ENCODE data around the gene SDR39U1.
"Not testable (repeated sequence)": the region's sequence is repeated elsewhere in the genome, so short reads cannot be mapped to it uniquely, and the experiment has no call there.

Gene SDR39U1

DNA sequence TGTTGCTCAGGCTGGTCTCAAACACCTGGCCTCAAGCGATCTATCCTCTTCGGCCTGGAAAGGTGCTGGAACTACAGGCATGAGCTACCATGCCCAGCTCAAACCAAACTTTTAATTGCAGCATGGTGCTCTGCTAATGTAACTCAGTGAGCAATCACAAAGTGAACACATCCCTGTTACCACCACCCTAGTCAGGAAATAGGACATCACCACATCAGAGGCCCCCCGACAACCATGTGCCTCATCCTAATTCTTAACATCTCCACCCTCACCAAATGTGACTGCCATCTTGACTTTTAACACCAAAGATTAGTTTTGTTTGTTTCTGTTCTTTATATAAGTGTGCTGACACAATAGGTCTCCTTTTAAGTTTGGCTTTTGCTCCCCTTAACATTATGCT lies 22.8 kb upstream of the SDR39U1 start:
- Histone ChIP-seq H3K36me3 (ENCODE audit: insufficient read depth, low read length) (no peaks in the 10 kb centered on the region), H3K4me3 (ENCODE audit: low read depth in 1 of 2, low read length in 2 of 2) (no peak overlapping the region), H3K27me3 (ENCODE audit: control insufficient read depth in 1 of 2, insufficient read depth in 2 of 2, low read length in 2 of 2) (no peaks in the 10 kb centered on the region), H3K4me1 (ENCODE audit: insufficient read depth, low read length) (no peaks in the 10 kb centered on the region), H3K27ac (ENCODE audit: low read depth, low read length) (no peak overlapping the region), H3K9me3 (ENCODE audit: low read length) (no peaks in the 10 kb centered on the region), H3K9ac (ENCODE audit: low read length) (no peak overlapping the region)

DNA sequence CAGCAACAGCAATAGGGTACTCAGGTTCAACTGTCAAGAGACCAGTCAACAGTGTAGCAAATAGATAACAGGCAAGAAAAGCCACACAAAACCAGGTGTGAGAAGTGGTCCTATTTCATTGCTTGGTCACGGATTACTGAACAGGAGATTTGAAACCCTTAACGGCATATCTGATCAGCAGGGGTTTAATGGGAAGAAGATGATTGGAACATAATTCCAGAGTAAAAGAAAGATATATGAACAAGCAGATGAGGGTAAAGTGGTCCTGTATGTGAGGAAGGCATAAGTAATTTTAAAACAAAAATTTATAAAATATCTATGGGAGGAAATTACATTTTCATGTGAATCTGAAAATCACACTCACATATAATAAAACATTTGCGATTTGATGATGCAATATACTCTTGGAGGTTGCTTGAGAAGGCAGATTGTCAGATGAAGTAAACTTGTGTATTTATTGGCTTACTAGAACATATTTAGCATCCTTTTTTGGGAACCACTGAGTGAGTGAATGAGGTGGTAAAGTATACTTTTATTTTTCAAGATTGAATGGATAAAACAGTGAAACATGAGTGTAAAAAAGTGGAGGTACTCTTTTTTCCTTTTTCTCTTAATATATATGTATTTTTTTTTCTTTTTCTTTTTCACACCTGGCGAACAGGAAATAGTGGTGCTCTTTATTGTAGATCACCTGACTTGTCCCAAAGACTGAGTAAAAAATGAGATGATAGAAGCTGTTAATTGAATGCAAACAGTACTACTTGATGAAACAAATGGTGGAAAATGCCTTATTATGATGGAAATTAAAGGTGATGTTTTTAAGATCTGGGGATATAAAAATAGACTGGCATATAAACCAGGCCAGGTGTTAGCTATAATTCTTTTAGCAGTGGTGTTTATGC lies 21.6 kb upstream of the SDR39U1 start:
- no peaks in the 10 kb centered on the region for H3K4me1 ChIP-seq (ENCODE audit: insufficient read depth, low read length)
- no peaks in the 10 kb centered on the region for H3K9me3 ChIP-seq (ENCODE audit: low read length)
- no peak overlapping the region for H3K9ac ChIP-seq (ENCODE audit: low read length)
- H3K36me3 ChIP-seq (ENCODE audit: insufficient read depth, low read length) = no peaks in the 10 kb centered on the region
- H3K27me3 ChIP-seq (ENCODE audit: control insufficient read depth in 1 of 2, insufficient read depth in 2 of 2, low read length in 2 of 2) = no peaks in the 10 kb centered on the region
- H3K27ac ChIP-seq (ENCODE audit: low read depth, low read length) = no peak overlapping the region
- no peak overlapping the region for H3K4me3 ChIP-seq (ENCODE audit: low read depth in 1 of 2, low read length in 2 of 2)

DNA sequence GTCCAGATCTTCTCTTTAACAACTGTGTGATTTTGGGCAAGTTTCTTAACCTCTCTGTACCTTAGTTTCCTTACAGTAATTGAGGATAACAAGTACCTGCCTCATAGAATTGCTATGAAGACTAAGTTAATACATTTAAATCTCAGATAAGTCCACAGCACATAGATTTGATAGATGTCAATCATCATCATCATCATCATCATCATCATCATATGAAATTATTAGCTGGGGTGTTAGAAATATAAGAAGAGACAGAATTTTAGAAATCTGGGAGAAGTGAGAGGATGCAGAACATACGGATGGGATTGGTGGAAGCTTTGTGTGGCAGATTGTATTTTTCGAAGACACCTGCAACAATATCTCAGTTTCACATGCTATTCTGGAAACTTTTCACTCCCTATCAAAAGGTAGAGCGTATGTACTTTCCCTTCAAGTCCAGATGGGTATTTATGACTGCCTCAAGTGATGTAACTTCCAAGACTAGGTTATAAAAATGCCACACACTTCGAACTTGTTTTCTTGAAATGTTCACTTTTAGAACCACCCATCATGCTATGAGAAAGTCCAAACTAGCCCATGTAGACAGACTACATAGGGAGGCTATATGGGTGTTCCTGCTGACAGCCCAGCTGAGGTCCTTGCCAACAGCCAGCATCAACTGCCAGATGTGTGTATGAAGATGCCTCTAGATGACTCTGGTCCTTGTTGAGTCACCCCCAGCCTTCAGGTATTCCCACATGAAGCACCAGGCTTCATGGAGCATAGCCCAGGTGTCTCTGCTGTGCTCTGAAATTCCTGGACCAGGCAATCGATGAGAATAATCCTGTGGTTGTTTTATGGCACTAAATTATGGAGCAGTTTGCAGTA lies 20.7 kb upstream of the SDR39U1 start:
- H3K9me3 ChIP-seq (ENCODE audit: low read length) = no peaks in the 10 kb centered on the region
- H3K4me3 ChIP-seq (ENCODE audit: low read depth in 1 of 2, low read length in 2 of 2) = no peak overlapping the region
- H3K27me3 ChIP-seq (ENCODE audit: control insufficient read depth in 1 of 2, insufficient read depth in 2 of 2, low read length in 2 of 2) = no peaks in the 10 kb centered on the region
- H3K4me1 ChIP-seq (ENCODE audit: insufficient read depth, low read length) = no peaks in the 10 kb centered on the region
- H3K36me3 ChIP-seq (ENCODE audit: insufficient read depth, low read length) = no peaks in the 10 kb centered on the region
- H3K27ac ChIP-seq (ENCODE audit: low read depth, low read length) = no peak overlapping the region
- no peak overlapping the region for H3K9ac ChIP-seq (ENCODE audit: low read length)

DNA sequence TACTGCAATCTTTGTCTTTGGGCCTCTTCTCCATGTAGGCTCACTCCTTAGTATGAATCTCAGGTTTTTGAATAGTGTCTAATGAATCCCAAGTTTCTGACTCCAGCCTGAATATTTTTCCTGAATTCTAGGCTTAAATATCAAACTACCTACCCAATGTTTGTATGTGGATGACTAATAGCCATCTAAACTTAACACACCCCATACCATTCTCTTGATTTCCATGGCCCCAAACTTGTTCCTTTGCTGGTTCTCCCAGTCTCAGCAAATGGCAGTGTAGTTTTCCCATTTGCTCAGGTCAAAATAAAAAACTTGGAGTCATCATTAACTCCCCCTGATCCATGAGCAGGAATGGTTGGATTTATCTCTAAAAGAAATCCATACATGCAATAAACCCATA lies 18.8 kb upstream of the SDR39U1 start:
- Histone ChIP-seq H3K27ac (ENCODE audit: low read depth, low read length) (no peak overlapping the region), H3K9me3 (ENCODE audit: low read length) (no peaks in the 10 kb centered on the region), H3K27me3 (ENCODE audit: control insufficient read depth in 1 of 2, insufficient read depth in 2 of 2, low read length in 2 of 2) (no peaks in the 10 kb centered on the region), H3K9ac (ENCODE audit: low read length) (no peak overlapping the region), H3K36me3 (ENCODE audit: insufficient read depth, low read length) (no peaks in the 10 kb centered on the region), H3K4me1 (ENCODE audit: insufficient read depth, low read length) (no peaks in the 10 kb centered on the region), H3K4me3 (ENCODE audit: low read depth in 1 of 2, low read length in 2 of 2) (no peak overlapping the region)

DNA sequence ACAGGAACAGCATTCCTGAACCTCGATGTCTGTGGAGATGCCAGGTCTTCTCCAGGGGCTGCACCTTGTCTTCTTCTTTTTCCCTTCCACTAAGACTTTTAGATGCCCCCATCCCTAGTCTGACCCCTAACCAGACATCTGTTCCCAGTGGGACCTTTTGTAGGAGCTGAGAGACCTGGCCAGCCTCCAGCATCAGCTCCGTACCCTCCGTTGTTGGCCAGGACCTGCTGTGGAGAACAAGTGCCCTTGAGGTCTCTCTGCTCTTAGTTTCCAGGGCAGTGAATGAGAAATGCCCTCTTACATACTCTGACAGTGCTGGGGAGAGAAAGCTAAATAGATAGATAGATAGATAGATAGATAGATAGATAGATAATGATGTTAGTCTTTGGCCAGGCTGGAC lies 16.8 kb upstream of the SDR39U1 start:
- H3K36me3 ChIP-seq (ENCODE audit: insufficient read depth, low read length) = no peaks in the 10 kb centered on the region
- H3K4me1 ChIP-seq (ENCODE audit: insufficient read depth, low read length) = no peaks in the 10 kb centered on the region
- H3K4me3 ChIP-seq (ENCODE audit: low read depth in 1 of 2, low read length in 2 of 2) = no peak overlapping the region
- H3K27me3 ChIP-seq (ENCODE audit: control insufficient read depth in 1 of 2, insufficient read depth in 2 of 2, low read length in 2 of 2) = no peaks in the 10 kb centered on the region
- no peak overlapping the region for H3K9ac ChIP-seq (ENCODE audit: low read length)
- no peaks in the 10 kb centered on the region for H3K9me3 ChIP-seq (ENCODE audit: low read length)
- no peak overlapping the region for H3K27ac ChIP-seq (ENCODE audit: low read depth, low read length)

DNA sequence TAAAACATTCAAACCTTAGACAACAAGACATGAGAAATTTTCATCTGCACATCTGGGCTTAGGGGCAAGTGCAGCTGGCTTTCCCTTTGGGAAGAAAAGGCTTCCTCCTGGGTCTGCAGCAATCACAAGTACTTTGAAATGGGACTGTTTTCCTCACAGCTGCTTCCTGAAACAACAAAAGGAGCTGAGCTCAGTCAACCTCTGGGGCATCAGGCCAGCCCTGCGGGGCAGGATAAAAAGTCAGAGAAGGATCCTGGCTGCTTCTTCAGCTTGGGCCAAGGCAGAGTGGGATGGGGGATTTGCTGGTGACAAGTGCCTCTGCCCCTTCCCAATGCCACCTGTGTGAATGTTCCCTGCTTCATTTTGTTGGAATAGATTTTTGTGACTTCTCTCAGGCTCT lies 16.2 kb upstream of the SDR39U1 start:
- no peaks in the 10 kb centered on the region for H3K36me3 ChIP-seq (ENCODE audit: insufficient read depth, low read length)
- H3K4me3 ChIP-seq (ENCODE audit: low read depth in 1 of 2, low read length in 2 of 2) = no peak overlapping the region
- H3K9me3 ChIP-seq (ENCODE audit: low read length) = no peaks in the 10 kb centered on the region
- no peak overlapping the region for H3K9ac ChIP-seq (ENCODE audit: low read length)
- no peaks in the 10 kb centered on the region for H3K4me1 ChIP-seq (ENCODE audit: insufficient read depth, low read length)
- no peak overlapping the region for H3K27ac ChIP-seq (ENCODE audit: low read depth, low read length)
- H3K27me3 ChIP-seq (ENCODE audit: control insufficient read depth in 1 of 2, insufficient read depth in 2 of 2, low read length in 2 of 2) = no peaks in the 10 kb centered on the region

DNA sequence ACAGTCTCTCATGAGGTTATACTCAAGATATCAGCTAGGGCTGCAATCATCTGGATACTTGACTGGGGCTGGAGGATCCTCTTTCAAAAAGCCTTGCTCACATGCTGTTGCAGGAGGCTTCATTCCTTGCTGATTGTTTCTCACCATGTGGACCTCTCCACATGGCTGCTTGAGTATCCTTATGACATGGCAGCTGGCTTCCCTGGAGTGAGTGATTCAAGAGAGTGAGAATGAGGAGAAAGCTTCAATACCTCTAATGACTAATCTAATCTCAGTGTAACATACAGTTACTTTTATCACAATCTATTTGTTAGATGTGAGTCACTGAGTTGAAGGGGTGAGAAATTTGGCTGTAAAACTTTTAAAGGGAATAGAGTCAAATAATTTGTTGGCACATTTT lies 14.4 kb upstream of the SDR39U1 start:
- Histone ChIP-seq H3K9ac (ENCODE audit: low read length) (no peak overlapping the region), H3K4me3 (ENCODE audit: low read depth in 1 of 2, low read length in 2 of 2) (no peak overlapping the region), H3K27ac (ENCODE audit: low read depth, low read length) (no peak overlapping the region), H3K4me1 (ENCODE audit: insufficient read depth, low read length) (no peaks in the 10 kb centered on the region), H3K27me3 (ENCODE audit: control insufficient read depth in 1 of 2, insufficient read depth in 2 of 2, low read length in 2 of 2) (no peaks in the 10 kb centered on the region), H3K9me3 (ENCODE audit: low read length) (no peaks in the 10 kb centered on the region), H3K36me3 (ENCODE audit: insufficient read depth, low read length) (no peaks in the 10 kb centered on the region)

DNA sequence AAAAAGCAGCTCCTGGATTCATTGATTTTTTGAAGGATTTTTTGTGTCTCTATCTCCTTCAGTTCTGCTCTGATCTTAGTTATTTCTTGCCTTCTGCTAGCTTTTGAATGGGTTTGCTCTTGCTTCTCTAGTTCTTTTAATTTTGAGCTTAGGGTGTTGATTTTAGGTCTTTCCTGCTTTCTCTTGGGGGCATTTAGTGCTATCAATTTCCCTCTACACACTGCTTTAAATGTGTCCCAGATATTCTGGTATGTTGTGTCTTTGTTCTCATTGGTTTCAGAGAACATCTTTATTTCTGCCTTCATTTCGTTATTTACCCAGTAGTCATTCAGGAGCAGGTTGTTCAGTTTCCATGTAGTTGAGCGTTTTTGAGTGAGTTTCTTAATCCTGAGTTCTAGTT lies 8.3 kb upstream of the SDR39U1 start:
- H3K27me3 ChIP-seq (ENCODE audit: control insufficient read depth in 1 of 2, insufficient read depth in 2 of 2, low read length in 2 of 2); H3K4me3 ChIP-seq (ENCODE audit: low read depth in 1 of 2, low read length in 2 of 2); H3K9me3 ChIP-seq (ENCODE audit: low read length); H3K4me1 ChIP-seq (ENCODE audit: insufficient read depth, low read length); H3K27ac ChIP-seq (ENCODE audit: low read depth, low read length); H3K9ac ChIP-seq (ENCODE audit: low read length); H3K36me3 ChIP-seq (ENCODE audit: insufficient read depth, low read length): not testable (repeated sequence)

DNA sequence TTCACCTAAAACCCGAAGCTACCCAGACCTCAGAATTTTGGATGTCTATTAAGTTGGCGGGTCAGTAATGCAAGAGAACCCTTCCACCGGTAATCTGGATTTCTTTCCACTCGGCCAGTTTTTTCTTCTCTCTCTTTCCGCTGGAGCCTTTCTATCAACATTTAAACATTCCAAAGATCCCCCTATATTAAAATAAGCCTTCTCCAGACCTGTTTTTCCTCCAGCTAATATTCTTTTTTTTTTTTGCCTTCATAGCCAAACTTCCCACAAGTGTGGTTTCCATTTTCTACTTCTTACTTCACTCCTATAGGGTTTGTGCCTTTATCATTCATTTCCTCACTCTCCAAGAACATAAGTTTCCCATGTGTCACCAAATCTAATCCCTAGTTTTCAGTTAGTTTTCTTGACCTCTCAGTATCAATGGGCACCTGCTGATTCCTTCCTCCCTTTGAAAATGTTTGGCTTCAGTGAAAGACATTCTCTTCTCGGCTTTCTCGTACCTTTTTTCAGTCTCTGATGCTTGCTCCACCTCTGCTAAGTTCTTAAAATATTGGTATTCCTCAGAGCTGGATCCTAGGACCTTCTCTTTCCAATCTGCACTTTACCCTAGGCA lies 583 bp upstream of the SDR39U1 start:
- H3K36me3 ChIP-seq (ENCODE audit: insufficient read depth, low read length) = peaks cover 28% of the 10 kb centered on the region
- H3K27me3 ChIP-seq (ENCODE audit: control insufficient read depth in 1 of 2, insufficient read depth in 2 of 2, low read length in 2 of 2) = no peaks in the 10 kb centered on the region
- peak overlapping the region; percentile 55 to 94 for H3K4me3 ChIP-seq (ENCODE audit: low read depth in 1 of 2, low read length in 2 of 2)
- H3K9ac ChIP-seq (ENCODE audit: low read length) = peak overlapping the region; percentile 35
- peak overlapping the region; percentile 80 for H3K27ac ChIP-seq (ENCODE audit: low read depth, low read length)
- H3K9me3 ChIP-seq (ENCODE audit: low read length) = no peaks in the 10 kb centered on the region
- peaks cover 26% of the 10 kb centered on the region for H3K4me1 ChIP-seq (ENCODE audit: insufficient read depth, low read length)

DNA sequence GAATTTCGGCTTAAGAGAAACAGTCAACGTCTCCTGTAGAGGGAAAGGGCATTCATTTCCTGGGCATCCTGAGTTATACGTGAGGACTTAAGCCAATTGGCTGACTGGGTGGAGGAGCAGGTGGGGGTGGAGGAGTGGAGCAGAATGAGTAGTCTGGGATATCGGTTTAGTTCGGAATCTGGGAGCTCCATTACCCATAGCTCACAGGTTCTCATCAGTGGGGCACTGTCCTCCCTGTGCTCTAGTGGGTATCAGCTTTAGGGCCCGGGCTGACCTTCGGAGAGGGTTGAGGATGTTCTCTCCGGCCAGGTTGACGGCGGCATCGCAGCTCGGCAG lies 704 bp downstream of the SDR39U1 start:
- H3K27ac ChIP-seq (ENCODE audit: low read depth, low read length) = peak overlapping the region; percentile 82
- H3K4me1 ChIP-seq (ENCODE audit: insufficient read depth, low read length) = peaks cover 33% of the 10 kb centered on the region
- peaks cover 41% of the 10 kb centered on the region for H3K36me3 ChIP-seq (ENCODE audit: insufficient read depth, low read length)
- peak overlapping the region; percentile 88 for H3K9ac ChIP-seq (ENCODE audit: low read length)
- H3K9me3 ChIP-seq (ENCODE audit: low read length) = no peaks in the 10 kb centered on the region
- H3K4me3 ChIP-seq (ENCODE audit: low read depth in 1 of 2, low read length in 2 of 2) = peak overlapping the region; percentile 39 to 94
- no peaks in the 10 kb centered on the region for H3K27me3 ChIP-seq (ENCODE audit: control insufficient read depth in 1 of 2, insufficient read depth in 2 of 2, low read length in 2 of 2)

DNA sequence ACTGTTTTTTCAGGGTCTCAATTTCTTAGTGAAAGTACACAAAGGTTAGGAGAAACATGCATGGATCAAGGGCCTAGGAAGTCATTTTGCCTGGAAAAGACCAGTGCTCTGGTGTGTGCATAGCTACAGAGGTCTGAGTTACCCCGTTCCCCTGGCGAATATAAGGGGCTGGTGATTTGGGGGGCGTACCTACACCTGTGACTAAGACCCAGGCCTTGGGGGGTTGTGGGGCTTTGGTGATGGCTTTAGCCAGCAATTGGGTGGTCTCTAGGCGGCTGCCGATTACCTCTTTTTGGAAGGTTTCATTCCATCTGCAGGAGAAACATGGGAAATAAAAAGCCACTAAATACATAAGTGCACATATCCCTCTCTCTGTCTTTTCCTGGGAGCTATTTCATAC lies 1.1 kb downstream of the SDR39U1 start:
- Histone ChIP-seq H3K4me1 (ENCODE audit: insufficient read depth, low read length) (peaks cover 37% of the 10 kb centered on the region), H3K9ac (ENCODE audit: low read length) (peak overlapping the region; percentile 88), H3K27ac (ENCODE audit: low read depth, low read length) (peak overlapping the region; percentile 82), H3K27me3 (ENCODE audit: control insufficient read depth in 1 of 2, insufficient read depth in 2 of 2, low read length in 2 of 2) (no peaks in the 10 kb centered on the region), H3K9me3 (ENCODE audit: low read length) (no peaks in the 10 kb centered on the region), H3K4me3 (ENCODE audit: low read depth in 1 of 2, low read length in 2 of 2) (peak overlapping the region in 1 of 2 donors; percentile 94), H3K36me3 (ENCODE audit: insufficient read depth, low read length) (peaks cover 45% of the 10 kb centered on the region)

Data from muscle layer of colon (tissue), 2 donors.